Bronchial epithelial cell (primary cell): ENCODE measurements around the gene CUL4B. TPM values are rescaled to one million over a fixed set of nuclear protein-coding genes. Genes with fewer than 3 reads are reported as not detected.
"Not testable (repeated sequence)": the region's sequence is repeated elsewhere in the genome, so short reads cannot be mapped to it uniquely, and the experiment has no call there.

Experiments used
- DNase-seq: peaks from one replicate; pipeline ENCODE4 v3.0.0-alpha.2; 2010; ENCODE audit warnings: low read depth
- FAIRE-seq: peaks from 2 replicates; lab custom pipeline; 2011; peaks lifted over from hg19 to GRCh38; lab: Jason Lieb, UNC
- H3K27me3 ChIP-seq: 2 replicates; pipeline ENCODE4 v1.5.1; 2011; ENCODE audit warnings: low read length; ENCODE audit not compliant: control insufficient read depth, insufficient read depth
- H3K36me3 ChIP-seq: 2 replicates; pipeline ENCODE4 v1.5.1; 2011; ENCODE audit warnings: low read length; ENCODE audit not compliant: control insufficient read depth, insufficient read depth
- H3K4me3 ChIP-seq: 2 replicates; pipeline ENCODE4 v1.5.1; 2011; ENCODE audit warnings: mild to moderate bottlenecking, low read depth, low read length, control low read depth
- CTCF ChIP-seq: IDR thresholded peaks from 2 replicates; pipeline ENCODE4 v1.5.1; 2011; ENCODE audit warnings: mild to moderate bottlenecking, moderate library complexity, low read length, control low read depth, inconsistent platforms; ENCODE audit not compliant: insufficient read depth, severe bottlenecking
- total RNA-seq: library from RNA; depleted of rRNA; stranded (reverse); fragments of >200 nt; gene quantifications from 2 replicates; pipeline ENCODE4 v1.2.1, GENCODE V29; 2014

CUL4B gene
- total RNA-seq, 1 donor from 2014 or later: 11.8 TPM

- Histone ChIP-seq H3K27me3 (no peaks in the 10 kb centered on the region), H3K4me3 (no peak overlapping the region), H3K36me3 (no peaks in the 10 kb centered on the region)
- no peak for FAIRE-seq
- no peak for TF ChIP-seq CTCF
- no peak for DNase-seq
These were observed 48.1 kb downstream of the CUL4B start for GRCh38 chrX:120512627-120513026.

- H3K27me3 ChIP-seq: no peaks in the 10 kb centered on the region
- no peak for TF ChIP-seq CTCF
- DNase-seq (no peak), FAIRE-seq (no peak)
- H3K36me3 ChIP-seq: no peaks in the 10 kb centered on the region
- H3K4me3 ChIP-seq: no peak overlapping the region
These were observed 48.5 kb downstream of the CUL4B start for GRCh38 chrX:120512222-120512621.

GRCh38 chrX:120504569-120504968 is 56.2 kb downstream of the CUL4B start:
- Histone ChIP-seq H3K4me3 (no peak overlapping the region), H3K27me3 (no peaks in the 10 kb centered on the region), H3K36me3 (no peaks in the 10 kb centered on the region)
- FAIRE-seq: no peak
- no peak for TF ChIP-seq CTCF
- DNase-seq: peak; percentile 83

- no peak for FAIRE-seq
- Histone ChIP-seq H3K4me3 (no peak overlapping the region), H3K27me3 (no peaks in the 10 kb centered on the region), H3K36me3 (no peaks in the 10 kb centered on the region)
- DNase-seq: no peak
- no peak for TF ChIP-seq CTCF
These were observed 61.3 kb downstream of the CUL4B start for GRCh38 chrX:120499301-120500072.

- H3K27me3 ChIP-seq, DNase-seq, FAIRE-seq, H3K4me3 ChIP-seq, H3K36me3 ChIP-seq: not testable (repeated sequence)
These were observed 70.6 kb downstream of the CUL4B start for GRCh38 chrX:120490119-120490518.

GRCh38 chrX:120486786-120487185 is 74.0 kb downstream of the CUL4B start:
- FAIRE-seq (no peak), DNase-seq (no peak)
- no peak for TF ChIP-seq CTCF
- Histone ChIP-seq H3K36me3 (no peaks in the 10 kb centered on the region), H3K4me3 (no peak overlapping the region), H3K27me3 (no peaks in the 10 kb centered on the region)
